ENCODE measurements around the gene CLIC6. TPM values are rescaled to one million over a fixed set of nuclear protein-coding genes. Genes with fewer than 3 reads are reported as not detected.
A peak's percentile ranks its signal among the peaks of the same experiment; 100 is the strongest.

Gene CLIC6
- total and polyA plus RNA-seq, 4 donors: 0.19 to 19.0 (median 1.4) TPM

DNA sequence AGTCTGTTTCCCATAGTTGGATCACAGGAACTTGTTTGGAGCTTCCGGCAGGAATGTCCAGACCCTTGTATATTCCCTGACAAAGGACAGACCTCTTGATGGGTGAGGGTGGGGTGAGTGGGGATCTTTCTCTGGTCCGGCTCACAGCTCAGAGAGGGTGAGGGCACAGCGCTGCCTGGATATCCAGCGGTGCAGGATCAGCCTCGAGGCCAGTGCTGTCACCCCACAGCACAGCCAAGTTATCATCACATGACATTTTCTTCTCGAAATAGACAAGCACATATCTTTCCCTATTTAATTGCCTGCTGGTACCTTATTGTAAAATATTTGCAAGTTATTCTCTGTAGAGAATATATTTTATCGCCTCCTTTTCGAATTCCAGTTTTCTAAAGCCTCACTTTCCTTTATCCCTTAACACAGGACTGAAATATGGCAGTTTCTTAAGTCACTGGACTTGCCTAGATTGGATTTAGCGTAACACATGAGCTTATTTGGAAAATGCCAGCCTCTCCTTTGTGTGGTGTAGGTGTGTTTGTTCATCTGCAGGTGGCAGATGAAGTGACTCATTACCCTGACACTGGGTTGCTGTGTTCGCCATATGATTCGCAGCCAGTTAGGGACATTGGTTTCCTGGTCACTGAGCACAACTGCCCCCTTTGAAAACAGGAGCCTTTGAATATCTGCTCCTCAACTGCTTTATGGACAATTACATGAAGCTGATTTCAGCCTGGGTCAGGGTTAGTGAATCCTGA lies 21.4 kb downstream of the CLIC6 start:
- no peaks in the 10 kb centered on the region for H3K4me1 ChIP-seq (ENCODE audit: control insufficient read depth, insufficient read depth, low read length)
- H3K9me3 ChIP-seq (ENCODE audit: control insufficient read depth, insufficient read depth, low read length): no peaks in the 10 kb centered on the region
- no peak overlapping the region for H3K4me3 ChIP-seq (ENCODE audit: low read depth, low read length)
- DNase-seq (ENCODE audit: low read depth in 4 of 6, low spot score in 6 of 6): peak in 1 of 6 donors; percentile 35
- H3K27ac ChIP-seq (ENCODE audit: low read depth, low read length): no peak overlapping the region
- 85% methylated on average over 5 of the region's 11 CpGs for WGBS (ENCODE audit: insufficient coverage)
- no peaks in the 10 kb centered on the region for H3K36me3 ChIP-seq (ENCODE audit: control insufficient read depth, insufficient read depth, low read length)
- H3K27me3 ChIP-seq (ENCODE audit: control insufficient read depth, insufficient read depth, low read length): peaks cover 5% of the 10 kb centered on the region

DNA sequence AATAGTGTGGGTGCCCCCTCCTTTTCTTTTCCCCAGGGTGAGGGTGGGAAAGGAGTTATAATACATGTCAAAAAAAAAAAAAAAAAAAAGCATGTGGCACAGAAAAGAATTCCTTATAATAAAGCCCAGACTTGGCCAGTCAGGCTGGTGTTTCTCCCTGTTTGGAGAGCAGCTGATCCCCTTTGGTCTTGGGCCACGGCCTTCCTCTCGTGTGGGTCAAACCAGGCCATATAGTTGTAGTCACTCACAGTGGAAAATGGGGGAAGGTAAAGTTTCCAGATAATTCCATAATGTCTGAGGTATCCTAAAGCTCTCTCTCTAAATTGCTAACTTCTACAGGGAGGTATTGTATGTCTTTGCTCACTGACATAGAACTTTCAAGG lies 22.0 kb downstream of the CLIC6 start:
- WGBS (ENCODE audit: insufficient coverage): no CpG with 5 or more reads among the region's 2 CpGs
- H3K27me3 ChIP-seq (ENCODE audit: control insufficient read depth, insufficient read depth, low read length): peaks cover 5% of the 10 kb centered on the region
- no peaks in the 10 kb centered on the region for H3K9me3 ChIP-seq (ENCODE audit: control insufficient read depth, insufficient read depth, low read length)
- no peaks in the 10 kb centered on the region for H3K4me1 ChIP-seq (ENCODE audit: control insufficient read depth, insufficient read depth, low read length)
- DNase-seq (ENCODE audit: low read depth in 4 of 6, low spot score in 6 of 6): no peak
- no peaks in the 10 kb centered on the region for H3K36me3 ChIP-seq (ENCODE audit: control insufficient read depth, insufficient read depth, low read length)
- H3K4me3 ChIP-seq (ENCODE audit: low read depth, low read length): no peak overlapping the region
- no peak overlapping the region for H3K27ac ChIP-seq (ENCODE audit: low read depth, low read length)

DNA sequence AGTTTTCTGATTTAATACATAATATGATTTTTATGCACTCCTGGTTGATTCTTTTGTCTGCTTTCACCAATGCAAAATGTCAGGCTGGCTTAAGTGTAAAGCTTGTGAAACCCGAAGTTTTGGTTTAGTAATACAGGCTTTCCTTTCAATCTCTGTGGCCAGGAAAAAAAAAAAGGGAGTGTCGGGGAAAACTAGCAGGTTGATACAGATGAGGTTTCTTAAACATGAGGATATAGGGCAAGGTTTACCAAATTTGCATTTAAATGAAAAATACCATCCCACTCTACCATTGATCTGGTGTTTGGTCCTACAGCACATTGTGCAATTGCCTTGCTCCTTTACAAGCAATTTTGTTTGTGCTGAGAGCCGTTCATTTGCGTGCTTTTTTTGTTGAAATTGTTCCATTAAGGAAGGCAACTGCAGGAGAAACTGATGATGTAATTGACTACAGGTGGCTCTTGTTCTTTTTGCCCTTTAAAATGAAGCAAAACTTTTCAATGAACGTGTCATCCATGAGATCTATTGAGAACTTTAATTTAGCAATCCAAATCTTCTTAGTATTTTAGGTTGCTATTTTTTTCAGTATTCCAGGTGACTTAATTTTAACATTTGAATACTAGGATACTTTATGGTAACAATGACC lies 22.7 kb downstream of the CLIC6 start:
- Histone ChIP-seq H3K4me3 (ENCODE audit: low read depth, low read length) (no peak overlapping the region), H3K9me3 (ENCODE audit: control insufficient read depth, insufficient read depth, low read length) (no peaks in the 10 kb centered on the region), H3K4me1 (ENCODE audit: control insufficient read depth, insufficient read depth, low read length) (no peaks in the 10 kb centered on the region), H3K27ac (ENCODE audit: low read depth, low read length) (no peak overlapping the region), H3K27me3 (ENCODE audit: control insufficient read depth, insufficient read depth, low read length) (peaks cover 5% of the 10 kb centered on the region), H3K36me3 (ENCODE audit: control insufficient read depth, insufficient read depth, low read length) (no peaks in the 10 kb centered on the region)
- DNase-seq (ENCODE audit: low read depth in 4 of 6, low spot score in 6 of 6): no peak
- 55% methylated on average over 3 of the region's 5 CpGs for WGBS (ENCODE audit: insufficient coverage)

DNA sequence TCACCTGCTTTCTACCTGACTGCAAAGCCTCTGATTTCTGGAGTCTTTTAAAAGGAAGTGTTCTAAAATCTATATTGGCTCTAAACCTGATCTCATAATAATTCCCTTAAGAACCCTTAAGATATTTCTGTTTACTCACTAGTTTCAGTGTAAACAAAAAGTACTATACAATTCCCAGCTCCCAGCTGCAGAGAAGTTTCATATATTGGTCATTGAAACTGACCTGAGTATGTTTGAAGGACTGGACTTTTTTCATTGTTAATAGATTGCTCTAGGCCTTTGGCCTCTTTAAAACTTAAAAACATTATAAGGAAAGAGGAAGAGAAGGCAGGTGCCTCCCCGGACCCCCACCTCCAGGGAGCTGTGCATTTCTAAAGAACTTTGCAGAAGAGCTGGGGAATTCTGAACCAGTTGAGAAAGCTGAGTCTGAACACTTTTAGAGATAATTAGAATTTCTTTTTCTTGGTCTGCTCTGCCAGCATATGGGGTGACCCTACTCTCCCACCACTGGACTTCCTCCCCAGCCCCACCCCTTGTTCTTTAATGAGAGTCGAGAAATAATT lies 23.7 kb downstream of the CLIC6 start:
- Histone ChIP-seq H3K36me3 (ENCODE audit: control insufficient read depth, insufficient read depth, low read length) (no peaks in the 10 kb centered on the region), H3K27ac (ENCODE audit: low read depth, low read length) (no peak overlapping the region), H3K4me1 (ENCODE audit: control insufficient read depth, insufficient read depth, low read length) (no peaks in the 10 kb centered on the region), H3K27me3 (ENCODE audit: control insufficient read depth, insufficient read depth, low read length) (peaks cover 5% of the 10 kb centered on the region), H3K4me3 (ENCODE audit: low read depth, low read length) (no peak overlapping the region), H3K9me3 (ENCODE audit: control insufficient read depth, insufficient read depth, low read length) (no peaks in the 10 kb centered on the region)
- DNase-seq (ENCODE audit: low read depth in 4 of 6, low spot score in 6 of 6): no peak
- no CpG with 5 or more reads among the region's 2 CpGs for WGBS (ENCODE audit: insufficient coverage)

DNA sequence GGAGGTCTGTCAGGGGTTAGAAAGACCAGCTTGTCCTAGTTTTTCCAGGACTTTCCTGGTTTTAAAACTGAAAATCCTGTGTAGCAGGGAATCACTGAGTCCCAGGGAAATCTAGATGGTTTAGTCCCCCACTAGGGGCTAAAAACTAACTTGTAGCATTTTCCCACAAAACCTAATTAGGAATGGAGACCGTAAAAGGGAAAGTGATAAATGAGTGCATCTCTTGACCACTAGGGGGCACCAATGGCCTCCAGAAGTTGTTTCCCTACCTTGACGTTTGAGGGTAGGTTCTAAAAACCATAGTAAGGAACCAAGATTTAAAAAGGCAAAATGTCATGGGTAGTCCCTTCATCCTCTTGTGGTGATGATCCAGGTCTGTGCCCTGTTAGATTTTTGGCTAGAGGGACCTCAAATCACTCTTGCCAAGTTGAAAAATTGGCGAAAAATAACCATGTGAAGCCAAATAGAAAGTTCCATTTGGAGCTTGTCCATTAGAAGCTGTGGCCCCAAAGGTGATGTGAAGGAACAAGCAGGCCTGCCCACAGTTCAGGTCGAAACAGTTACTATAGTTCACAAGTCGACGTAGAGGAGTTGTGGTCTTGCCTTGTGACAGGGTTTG lies 24.5 kb downstream of the CLIC6 start:
- Histone ChIP-seq H3K4me1 (ENCODE audit: control insufficient read depth, insufficient read depth, low read length) (no peaks in the 10 kb centered on the region), H3K27ac (ENCODE audit: low read depth, low read length) (no peak overlapping the region), H3K27me3 (ENCODE audit: control insufficient read depth, insufficient read depth, low read length) (peaks cover 5% of the 10 kb centered on the region), H3K36me3 (ENCODE audit: control insufficient read depth, insufficient read depth, low read length) (no peaks in the 10 kb centered on the region), H3K4me3 (ENCODE audit: low read depth, low read length) (no peak overlapping the region), H3K9me3 (ENCODE audit: control insufficient read depth, insufficient read depth, low read length) (no peaks in the 10 kb centered on the region)
- 73% methylated on average over 5 of the region's 6 CpGs for WGBS (ENCODE audit: insufficient coverage)
- peak in 5 of 6 donors; percentile 6 to 83 (median 48) for DNase-seq (ENCODE audit: low read depth in 4 of 6, low spot score in 6 of 6)

DNA sequence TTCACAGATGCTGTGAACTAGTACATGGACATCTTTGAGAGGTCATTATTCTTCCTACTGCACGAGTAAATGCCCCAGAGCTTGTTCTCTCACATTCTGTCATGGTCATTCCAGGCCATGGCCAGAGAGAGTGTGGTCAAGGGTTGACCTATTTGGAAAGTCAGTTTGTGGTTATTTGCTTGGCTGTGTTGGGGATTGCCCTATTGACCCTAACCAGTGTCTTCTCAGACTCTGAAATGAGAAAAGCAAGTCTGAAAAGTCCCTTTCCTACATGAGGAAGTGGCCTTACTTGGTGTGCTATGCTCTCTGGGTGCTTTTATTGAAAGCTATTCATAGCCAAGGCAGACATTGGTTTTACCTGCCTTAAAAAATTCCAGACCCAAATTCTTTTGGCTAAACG lies 26.6 kb downstream of the CLIC6 start:
- Histone ChIP-seq H3K4me3 (ENCODE audit: low read depth, low read length) (no peak overlapping the region), H3K4me1 (ENCODE audit: control insufficient read depth, insufficient read depth, low read length) (no peaks in the 10 kb centered on the region), H3K36me3 (ENCODE audit: control insufficient read depth, insufficient read depth, low read length) (no peaks in the 10 kb centered on the region), H3K9me3 (ENCODE audit: control insufficient read depth, insufficient read depth, low read length) (no peaks in the 10 kb centered on the region), H3K27ac (ENCODE audit: low read depth, low read length) (no peak overlapping the region), H3K27me3 (ENCODE audit: control insufficient read depth, insufficient read depth, low read length) (no peaks in the 10 kb centered on the region)
- 63% methylated on average over 1 of the region's 2 CpGs for WGBS (ENCODE audit: insufficient coverage)
- no peak for DNase-seq (ENCODE audit: low read depth in 4 of 6, low spot score in 6 of 6)

DNA sequence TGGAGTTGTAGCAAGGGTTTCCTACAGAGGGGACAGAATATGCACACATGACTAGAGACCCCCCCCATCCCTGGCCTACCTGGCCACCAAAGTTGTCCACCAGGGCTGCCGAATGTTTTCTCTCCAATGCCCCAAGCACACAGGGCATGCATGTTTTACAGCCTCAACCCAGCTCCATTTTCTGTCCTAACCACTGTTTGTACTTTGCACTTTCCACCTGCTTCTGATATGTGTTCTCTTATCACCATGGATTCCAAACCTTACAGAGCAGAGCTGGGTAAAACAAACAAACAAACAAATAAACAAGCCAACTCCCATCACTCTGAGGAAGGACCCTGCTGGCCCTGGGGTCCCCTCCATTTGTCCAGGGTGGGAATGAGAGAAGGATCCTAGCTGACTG lies 27.3 kb downstream of the CLIC6 start:
- Histone ChIP-seq H3K9me3 (ENCODE audit: control insufficient read depth, insufficient read depth, low read length) (no peaks in the 10 kb centered on the region), H3K4me3 (ENCODE audit: low read depth, low read length) (no peak overlapping the region), H3K4me1 (ENCODE audit: control insufficient read depth, insufficient read depth, low read length) (no peaks in the 10 kb centered on the region), H3K36me3 (ENCODE audit: control insufficient read depth, insufficient read depth, low read length) (no peaks in the 10 kb centered on the region), H3K27ac (ENCODE audit: low read depth, low read length) (no peak overlapping the region), H3K27me3 (ENCODE audit: control insufficient read depth, insufficient read depth, low read length) (no peaks in the 10 kb centered on the region)
- 93% methylated on average over 1 of the region's 1 CpG for WGBS (ENCODE audit: insufficient coverage)
- DNase-seq (ENCODE audit: low read depth in 4 of 6, low spot score in 6 of 6): no peak

DNA sequence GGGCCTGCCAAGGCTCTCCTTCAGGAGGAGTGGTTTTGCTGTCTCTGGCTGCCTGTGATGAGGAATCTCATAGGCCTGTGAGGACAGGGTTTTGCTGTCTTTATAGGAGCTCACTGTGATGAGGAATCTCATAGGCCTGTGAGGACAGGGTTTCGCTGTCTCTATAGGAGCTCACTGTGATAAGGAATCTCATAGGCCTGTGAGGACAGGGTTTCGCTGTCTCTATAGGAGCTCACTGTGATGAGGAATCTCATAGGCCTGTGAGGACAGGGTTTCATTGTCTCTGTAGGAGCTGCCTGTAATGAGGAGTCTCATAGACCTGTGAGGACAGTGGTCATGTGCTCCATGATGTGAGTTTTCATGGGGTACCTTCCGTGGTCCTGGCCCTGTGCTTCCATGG lies 29.0 kb downstream of the CLIC6 start:
- Histone ChIP-seq H3K9me3 (ENCODE audit: control insufficient read depth, insufficient read depth, low read length) (no peaks in the 10 kb centered on the region), H3K4me1 (ENCODE audit: control insufficient read depth, insufficient read depth, low read length) (no peaks in the 10 kb centered on the region), H3K27ac (ENCODE audit: low read depth, low read length) (no peak overlapping the region), H3K4me3 (ENCODE audit: low read depth, low read length) (no peak overlapping the region), H3K36me3 (ENCODE audit: control insufficient read depth, insufficient read depth, low read length) (no peaks in the 10 kb centered on the region), H3K27me3 (ENCODE audit: control insufficient read depth, insufficient read depth, low read length) (no peaks in the 10 kb centered on the region)
- no peak for DNase-seq (ENCODE audit: low read depth in 4 of 6, low spot score in 6 of 6)
- 96% methylated on average over 3 of the region's 3 CpGs for WGBS (ENCODE audit: insufficient coverage)

DNA sequence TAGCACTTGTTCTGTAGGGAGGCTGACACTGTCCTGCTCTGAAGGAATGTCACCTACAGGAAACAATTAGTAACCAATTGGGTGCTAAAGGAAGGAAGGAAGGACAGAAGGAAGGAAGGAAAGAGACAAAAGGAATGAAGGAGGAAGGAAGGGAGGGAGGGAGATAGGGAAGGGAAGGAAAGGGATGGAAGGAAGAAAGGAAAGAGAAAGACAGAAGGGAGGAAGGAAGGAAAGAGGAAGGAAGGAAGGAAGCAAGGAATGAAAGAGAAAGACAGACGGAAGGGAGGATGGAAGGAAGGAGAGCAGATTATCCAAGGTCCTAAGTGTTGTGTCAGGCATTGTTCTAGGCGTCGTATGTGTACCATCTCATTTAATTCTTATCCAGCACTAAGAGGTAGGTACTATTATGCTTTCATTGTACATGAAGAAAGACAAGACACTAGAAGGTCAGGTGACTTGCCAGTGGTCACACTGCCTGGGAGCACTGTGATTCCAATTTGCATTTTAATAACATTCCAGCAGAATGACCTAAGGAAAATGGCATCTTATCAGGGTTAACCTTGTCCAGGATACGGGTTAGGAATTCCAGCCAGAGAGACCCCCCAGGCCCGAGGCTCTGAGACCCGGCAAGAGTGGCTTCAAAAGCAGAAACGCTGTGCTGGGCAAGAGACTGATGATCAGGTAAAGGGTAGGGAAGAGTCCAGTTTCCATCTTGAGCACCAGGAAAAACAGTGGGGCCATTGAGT lies 29.6 kb downstream of the CLIC6 start:
- Histone ChIP-seq H3K27ac (ENCODE audit: low read depth, low read length) (no peak overlapping the region), H3K36me3 (ENCODE audit: control insufficient read depth, insufficient read depth, low read length) (no peaks in the 10 kb centered on the region), H3K4me1 (ENCODE audit: control insufficient read depth, insufficient read depth, low read length) (no peaks in the 10 kb centered on the region), H3K9me3 (ENCODE audit: control insufficient read depth, insufficient read depth, low read length) (no peaks in the 10 kb centered on the region), H3K27me3 (ENCODE audit: control insufficient read depth, insufficient read depth, low read length) (no peaks in the 10 kb centered on the region), H3K4me3 (ENCODE audit: low read depth, low read length) (no peak overlapping the region)
- DNase-seq (ENCODE audit: low read depth in 4 of 6, low spot score in 6 of 6): no peak
- WGBS (ENCODE audit: insufficient coverage): 50% methylated on average over 4 of the region's 7 CpGs
